Epithelial cell of proximal tubule (primary cell): ENCODE measurements around the gene FBXO17. TPM values are rescaled to one million over a fixed set of nuclear protein-coding genes. Genes with fewer than 3 reads are reported as not detected.
"Not testable (repeated sequence)": the region's sequence is repeated elsewhere in the genome, so short reads cannot be mapped to it uniquely, and the experiment has no call there.

Experiments used
- DNase-seq: peaks from one replicate; pipeline ENCODE4 v3.0.0-alpha.2; 2011; ENCODE audit warnings: low read depth
- H3K4me3 ChIP-seq: 2 replicates; pipeline ENCODE4 v1.5.1; 2011; ENCODE audit warnings: low read depth, mild to moderate bottlenecking, low read length
- total RNA-seq: library from RNA; depleted of rRNA; stranded (reverse); fragments of >200 nt; gene quantifications from 2 replicates; pipeline ENCODE4 v1.2.3, GENCODE V29; 2015
- TF ChIP-seq, protein P1 (sequence below): conservative IDR thresholded peaks from 2 replicates; pipeline ENCODE4 v1.5.1; 2012; ENCODE audit warnings: low read depth, mild to moderate bottlenecking, low read length

FBXO17 gene
- total RNA-seq, 1 donor from 2014 or later = 40.4 TPM

DNA sequence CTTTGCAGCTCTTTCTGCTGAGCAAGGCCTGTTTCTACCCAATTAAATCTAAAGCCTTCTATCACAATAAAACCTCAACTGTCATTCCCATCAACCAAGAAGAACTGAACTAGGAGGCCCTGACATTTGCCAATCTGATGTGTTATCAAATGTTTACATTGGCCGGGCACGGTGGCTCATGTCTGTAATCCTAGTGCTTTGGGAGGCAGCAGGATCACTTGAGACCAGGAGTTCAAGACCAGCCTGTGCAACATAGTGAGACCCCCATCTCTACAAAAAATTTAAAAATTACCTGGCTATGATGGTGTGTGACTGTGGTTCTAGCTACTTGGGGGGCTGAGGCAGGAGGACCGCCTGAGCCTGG, 2.8 kb upstream of the FBXO17 start:
- DNase-seq = no peak
- no peak overlapping the region for H3K4me3 ChIP-seq
- TF ChIP-seq, protein P1, sequence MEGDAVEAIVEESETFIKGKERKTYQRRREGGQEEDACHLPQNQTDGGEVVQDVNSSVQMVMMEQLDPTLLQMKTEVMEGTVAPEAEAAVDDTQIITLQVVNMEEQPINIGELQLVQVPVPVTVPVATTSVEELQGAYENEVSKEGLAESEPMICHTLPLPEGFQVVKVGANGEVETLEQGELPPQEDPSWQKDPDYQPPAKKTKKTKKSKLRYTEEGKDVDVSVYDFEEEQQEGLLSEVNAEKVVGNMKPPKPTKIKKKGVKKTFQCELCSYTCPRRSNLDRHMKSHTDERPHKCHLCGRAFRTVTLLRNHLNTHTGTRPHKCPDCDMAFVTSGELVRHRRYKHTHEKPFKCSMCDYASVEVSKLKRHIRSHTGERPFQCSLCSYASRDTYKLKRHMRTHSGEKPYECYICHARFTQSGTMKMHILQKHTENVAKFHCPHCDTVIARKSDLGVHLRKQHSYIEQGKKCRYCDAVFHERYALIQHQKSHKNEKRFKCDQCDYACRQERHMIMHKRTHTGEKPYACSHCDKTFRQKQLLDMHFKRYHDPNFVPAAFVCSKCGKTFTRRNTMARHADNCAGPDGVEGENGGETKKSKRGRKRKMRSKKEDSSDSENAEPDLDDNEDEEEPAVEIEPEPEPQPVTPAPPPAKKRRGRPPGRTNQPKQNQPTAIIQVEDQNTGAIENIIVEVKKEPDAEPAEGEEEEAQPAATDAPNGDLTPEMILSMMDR = no peak

- DNase-seq = no peak
- no peak overlapping the region for H3K4me3 ChIP-seq
- TF ChIP-seq, protein P1 = no peak
Observed at GRCh38 chr19:38977445-38978325, 2.1 kb upstream of the FBXO17 start.

- DNase-seq = no peak
- H3K4me3 ChIP-seq = peak overlapping the region; percentile 89
- TF ChIP-seq, protein P1 = no peak
Observed at GRCh38 chr19:38975861-38976271, 324 bp upstream of the FBXO17 start.

DNA sequence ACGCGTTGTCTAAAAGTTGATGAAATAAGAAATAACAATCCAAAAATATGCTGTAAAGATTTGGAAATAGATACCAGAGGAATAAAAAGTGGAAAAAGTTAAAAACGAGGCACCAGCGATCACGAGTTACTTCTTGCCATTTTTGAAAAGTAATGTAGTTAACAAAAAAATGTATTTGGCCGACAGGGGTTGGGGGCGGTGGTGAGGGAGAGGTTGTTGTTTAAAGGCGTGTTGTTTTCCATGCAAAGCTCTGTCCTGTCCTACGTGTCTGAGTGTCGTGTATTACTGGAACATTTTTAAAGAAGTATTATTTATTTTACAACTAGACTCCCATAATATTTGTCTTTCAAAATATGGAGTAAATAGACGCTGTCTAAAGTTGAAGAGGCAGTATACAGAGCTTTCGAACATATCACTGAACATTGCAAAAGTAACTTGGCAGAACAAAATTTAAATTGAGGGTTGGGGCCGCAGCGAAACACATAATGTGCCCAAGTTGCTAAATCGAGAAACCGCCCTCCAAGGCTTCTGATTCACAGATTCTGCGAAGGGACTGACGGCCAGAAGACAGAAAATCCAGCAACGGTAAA, 823 bp downstream of the FBXO17 start:
- DNase-seq = no peak
- TF ChIP-seq, protein P1 = no peak

DNA sequence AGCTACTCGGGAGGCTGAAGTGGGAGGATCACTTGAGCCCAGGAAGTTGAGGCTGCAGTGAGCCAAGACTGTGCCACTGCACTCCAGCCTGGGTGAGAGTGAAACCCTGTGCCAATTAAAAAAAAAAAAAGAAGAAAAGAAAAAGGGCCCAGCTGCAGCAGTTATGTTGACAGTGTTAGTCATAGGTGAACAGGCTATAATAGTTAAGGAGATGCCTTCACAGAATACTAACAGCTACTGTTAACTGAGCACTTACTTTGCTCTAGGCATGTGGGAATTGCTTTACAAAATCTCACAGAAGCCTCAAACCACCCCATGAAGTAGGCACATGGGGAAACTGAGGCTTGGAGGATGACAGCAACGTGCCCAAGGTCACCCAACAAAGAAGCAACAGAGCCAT, 3.9 kb downstream of the FBXO17 start:
- H3K4me3 ChIP-seq = no peak overlapping the region
- no peak for DNase-seq
- TF ChIP-seq, protein P1 = no peak

More for the DNA sequence above, 823 bp downstream of the FBXO17 start:
- H3K4me3 ChIP-seq = peak overlapping the region; percentile 89

GRCh38 chr19:38970664-38971532, 4.6 kb downstream of the FBXO17 start:
- no peak for DNase-seq
- TF ChIP-seq, protein P1 = no peak

DNA sequence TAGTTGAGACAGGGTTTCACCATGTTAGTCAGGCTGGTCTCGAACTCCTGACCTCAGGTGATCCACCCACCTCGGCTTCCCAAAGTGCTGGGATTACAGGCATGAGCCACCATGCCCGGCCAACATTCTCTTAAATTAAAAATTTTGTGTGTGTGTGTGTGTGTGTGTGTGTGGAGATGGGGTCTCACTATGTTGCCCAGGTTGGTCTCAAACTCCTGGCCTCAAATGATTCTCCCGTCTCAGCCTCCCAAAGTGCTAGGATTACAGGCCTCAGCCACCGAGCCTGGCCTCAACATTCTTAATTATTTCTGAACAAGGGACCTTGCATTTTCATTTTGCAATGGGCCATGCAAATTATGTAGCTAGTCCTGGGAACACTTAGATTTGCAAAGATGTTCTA, 9.4 kb downstream of the FBXO17 start:
- not testable (repeated sequence) for H3K4me3 ChIP-seq, DNase-seq

More at GRCh38 chr19:38970664-38971532, 4.6 kb downstream of the FBXO17 start:
- H3K4me3 ChIP-seq = no peak overlapping the region
